NCI-H2196 (cell line): ENCODE results near the gene XPC.

Experiments
- DNase-seq: peaks from one replicate; lab custom pipeline; 2025; ENCODE audit not compliant: unreplicated experiment; lab: John Stamatoyannopoulos, UW

Gene XPC

DNA sequence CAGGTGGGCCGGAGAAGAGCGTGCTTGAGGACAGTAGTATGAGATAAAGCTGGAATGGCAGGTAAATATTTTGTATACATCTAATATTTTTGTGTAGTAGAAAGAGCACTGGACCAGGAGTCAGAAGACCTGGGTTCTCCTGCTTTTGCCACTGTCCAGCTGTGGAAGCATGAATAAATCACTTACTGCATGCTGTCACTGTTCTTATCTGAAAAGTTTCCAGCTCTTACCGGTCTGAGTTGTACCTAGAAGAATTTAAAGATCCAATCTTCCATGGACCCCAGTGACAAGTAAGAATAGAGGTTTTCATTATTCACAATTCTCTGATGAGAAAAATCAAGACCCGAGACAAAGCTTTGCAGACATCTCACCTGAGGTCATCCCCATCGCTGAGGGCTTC is 5.9 kb downstream of the XPC start:
- no peak for DNase-seq

DNA sequence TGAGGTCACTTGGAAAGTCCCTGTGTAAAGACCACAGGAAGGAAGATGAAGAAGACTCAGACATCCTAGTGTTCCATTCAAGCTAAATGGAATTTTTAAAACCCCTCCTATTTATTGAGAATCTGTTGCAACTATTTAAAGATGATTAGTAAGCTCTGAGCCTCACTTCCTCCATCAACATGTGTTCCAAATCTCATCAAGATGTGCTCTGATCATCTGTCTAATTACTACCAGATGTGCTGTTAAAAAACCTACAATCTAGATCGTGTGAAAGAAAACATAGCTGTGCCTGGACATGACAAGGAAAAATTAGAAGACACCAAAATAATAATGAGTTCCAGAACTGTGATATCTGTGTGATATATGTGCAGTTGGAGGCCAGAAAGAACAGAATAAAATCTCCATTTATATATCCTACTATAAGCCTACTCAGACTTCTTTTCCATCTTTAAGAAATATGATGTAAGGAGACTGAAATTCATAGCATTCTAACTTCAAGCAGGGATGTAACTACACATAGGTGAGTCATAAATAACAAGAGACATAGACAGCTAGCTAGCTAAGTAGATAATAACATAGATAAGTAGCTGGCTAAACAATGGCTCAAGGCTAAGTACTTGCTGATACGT is 7.8 kb downstream of the XPC start:
- no peak for DNase-seq

DNA sequence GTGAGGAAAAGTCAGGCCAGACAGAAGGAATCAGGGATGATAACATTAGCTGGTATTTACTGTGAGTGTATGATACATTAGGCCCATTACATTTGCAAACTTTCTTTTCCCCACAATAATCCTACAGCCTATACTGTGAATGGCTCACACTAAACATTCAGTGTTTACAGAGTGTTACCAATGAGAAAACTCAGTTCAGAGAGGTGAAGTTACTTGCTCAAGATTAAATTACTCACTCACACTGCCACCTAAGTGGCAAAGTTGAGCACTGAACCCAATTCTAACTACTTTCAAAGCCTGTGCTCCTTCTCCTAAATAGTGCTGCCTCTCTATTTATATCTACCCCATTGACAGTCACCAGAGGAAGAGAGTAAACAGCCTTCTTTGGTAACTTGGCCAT is 8.5 kb downstream of the XPC start:
- no peak for DNase-seq

DNA sequence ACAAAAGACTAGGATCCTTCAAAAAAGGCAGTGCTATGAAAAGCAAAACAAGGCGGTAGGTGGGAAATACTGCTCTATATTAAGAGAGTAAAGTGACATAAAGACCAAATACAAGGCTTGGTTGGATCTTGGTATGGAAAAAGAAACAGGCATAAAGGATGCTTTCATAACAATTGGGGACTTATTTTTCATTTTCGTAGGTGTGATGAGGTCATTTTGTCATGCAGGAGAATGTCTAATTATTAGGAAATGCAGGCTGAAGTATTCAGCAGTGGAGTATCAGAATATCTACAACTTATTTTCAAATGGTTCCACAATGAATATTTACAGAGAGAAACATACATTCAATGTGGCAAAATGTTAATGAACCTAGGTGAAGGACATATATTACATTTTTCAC is 9.0 kb downstream of the XPC start:
- DNase-seq: no peak

DNA sequence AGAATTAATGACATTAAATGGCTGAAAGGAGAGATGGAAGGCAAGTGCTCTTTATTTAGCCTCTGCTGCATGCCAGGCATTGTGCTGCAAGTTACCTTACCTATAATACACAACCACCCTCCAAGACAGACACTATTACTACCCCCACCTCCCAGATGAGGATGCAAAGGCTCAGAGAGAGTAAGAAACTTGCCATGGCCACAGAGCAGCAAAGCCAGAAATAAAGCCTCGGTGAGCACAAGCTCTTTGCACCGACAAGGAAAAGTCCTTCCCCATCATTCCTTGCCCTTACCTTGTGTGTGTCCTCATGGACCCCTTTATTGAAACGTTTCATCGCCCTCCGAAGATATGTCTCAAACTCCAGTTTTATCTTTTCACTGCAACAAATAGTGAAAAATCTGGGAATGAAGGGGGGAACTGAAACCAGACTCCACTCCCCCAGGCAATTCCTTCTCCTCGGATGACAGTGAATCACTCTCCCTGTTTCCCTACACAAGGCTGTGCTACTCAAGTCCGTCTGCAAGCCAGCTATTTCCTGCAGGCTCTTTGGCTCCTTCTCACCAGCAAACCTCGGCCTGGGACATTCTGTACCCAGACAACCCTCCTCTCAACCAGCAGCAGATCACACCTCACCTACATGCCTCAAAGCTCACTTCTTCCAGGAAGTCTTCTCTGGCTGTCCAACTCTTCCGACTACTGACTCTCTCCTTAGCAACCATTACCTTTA is 11.4 kb downstream of the XPC start:
- no peak for DNase-seq

DNA sequence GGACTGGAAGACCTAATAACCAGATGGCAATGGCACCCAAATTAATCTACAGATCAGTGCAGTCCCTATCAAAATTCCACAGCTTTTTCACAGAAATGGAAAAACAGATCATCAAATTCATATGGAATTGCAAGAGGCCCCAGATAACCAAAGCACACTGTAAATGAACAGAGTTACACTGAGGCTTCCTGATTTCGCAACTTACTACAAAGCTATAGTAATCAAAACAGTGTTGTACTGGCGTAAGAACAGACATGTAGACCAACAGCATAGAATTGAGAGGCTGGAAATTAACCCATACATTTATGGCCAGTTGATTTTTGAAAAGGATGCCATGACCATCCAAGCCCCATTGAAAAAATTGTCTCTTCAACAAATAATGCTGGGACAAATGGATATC is 16.2 kb downstream of the XPC start:
- no peak for DNase-seq

DNA sequence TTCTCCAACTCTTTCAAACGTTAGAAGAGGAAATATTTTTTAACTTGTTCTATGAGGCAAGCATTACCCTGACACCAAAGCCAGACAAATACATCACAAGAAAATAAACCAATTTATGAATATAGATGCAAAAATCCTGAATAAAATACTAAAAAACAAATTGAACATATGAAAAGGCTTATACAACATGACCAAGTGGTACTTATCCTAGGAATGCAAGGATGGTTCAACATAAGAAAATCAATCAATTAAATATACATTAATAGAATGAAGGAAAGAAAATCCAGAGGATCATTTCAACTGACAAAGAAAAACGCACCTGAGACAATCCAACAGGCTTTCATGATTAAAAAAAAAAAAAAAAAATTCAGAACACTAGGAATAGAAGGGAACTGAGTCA is 17.1 kb downstream of the XPC start:
- no peak for DNase-seq

DNA sequence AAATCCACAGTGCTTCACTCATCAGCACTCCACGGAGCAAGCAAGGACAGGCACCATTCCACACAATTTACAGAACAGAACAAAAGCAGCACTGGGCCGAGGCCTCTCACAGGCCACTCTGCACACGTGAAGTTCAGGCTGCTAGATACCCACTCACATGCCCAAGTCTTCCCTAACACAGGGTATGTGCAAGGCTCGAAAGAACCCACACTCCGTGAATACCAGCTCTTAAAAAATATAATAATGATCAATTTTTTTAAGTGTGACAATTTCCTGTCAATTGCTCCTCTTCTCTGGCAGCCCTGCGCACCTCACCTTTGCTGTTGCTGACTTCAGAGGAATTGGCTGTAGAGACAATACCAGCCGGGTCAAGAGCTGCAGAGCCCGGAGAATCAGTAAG is 19.0 kb downstream of the XPC start:
- DNase-seq: no peak

DNA sequence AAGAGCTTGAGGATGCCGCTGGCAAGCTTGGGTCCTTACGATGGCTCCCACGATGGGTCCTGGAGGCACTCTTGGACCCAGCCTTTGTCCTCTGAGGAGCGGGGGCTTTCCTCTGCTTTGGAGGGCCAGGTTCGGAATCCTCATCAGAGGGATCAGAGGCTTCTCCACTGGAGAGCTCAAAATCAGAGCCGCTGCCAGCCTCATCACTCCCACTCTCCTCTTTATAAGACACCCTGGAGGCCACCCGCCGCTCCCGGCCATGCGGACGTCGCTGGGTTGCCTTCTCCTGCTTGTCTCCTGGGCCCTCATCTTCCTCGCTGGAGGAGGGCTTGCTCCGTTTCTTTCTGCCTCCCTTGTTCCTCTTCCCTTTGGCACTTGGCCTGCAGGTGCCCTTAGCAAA is 20.0 kb downstream of the XPC start:
- DNase-seq: no peak

DNA sequence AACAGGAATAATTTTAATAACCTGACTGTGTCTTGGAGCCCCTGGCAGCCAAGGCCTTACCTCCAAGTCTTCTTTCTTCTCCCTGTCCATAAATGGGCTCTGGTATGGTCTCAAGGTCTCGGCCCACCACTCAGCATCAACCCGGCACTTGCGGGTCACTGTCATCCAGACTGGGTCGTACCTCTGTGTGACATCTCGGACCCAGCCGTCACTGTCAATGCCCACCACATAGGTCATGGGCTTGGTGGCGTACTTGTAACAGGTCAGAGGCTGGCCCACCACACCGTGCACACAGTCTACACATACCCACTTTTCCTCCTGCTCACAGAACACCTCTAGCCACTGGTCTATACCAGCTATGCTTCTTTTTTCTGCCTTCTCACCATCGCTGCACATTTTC is 20.4 kb downstream of the XPC start:
- DNase-seq: no peak

DNA sequence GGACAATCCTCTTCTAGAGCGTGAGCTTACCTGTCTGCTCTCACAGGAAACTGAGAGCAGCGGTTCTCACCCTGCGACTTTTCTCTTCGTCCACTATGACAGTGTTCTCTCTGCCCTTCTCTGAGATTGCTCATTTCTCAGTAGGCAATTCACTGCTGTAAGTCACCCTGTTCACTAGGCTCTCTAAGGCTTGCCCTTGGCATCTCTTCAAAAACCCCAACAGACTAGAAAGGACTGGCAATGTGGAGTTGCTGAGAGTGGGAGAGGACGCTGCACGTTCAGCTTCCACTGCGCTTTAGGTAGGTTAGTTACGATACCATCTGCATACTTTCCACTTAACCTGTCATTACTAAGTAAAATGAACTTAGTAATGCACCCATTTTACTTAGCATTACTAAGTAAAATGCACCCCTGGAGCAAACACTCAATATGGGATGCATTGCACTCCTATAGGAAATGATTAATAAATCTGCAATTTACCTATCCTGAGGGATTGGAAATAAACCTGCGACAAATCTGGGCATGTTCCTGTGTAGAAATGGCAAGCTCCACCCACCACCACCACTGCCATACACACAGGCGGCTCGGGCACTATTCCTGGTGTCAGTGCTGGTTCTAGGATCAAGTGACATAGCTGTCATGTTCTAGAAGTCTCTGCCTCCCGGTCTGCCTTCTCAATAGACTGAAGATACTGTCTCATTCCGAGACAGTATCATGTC is 21.4 kb downstream of the XPC start:
- DNase-seq: no peak

DNA sequence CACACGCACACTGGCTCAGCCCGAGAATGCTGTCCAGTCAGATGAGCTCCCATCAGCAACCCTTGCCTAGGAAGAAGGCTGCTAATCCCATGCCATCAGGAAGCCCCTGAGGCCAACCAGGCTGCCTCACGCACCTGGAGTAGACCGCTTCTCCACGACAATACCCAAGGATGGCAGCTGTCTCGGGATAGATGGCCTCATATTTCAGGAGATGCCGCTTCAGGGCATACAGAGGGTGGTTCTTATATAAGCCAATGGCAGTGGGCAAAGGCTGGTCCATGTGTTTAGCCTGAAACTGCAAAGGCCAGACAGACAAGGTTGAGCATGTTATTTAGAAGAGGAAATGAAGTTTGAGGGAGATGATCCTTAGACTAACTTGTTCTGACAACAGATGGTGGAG is 22.2 kb downstream of the XPC start:
- DNase-seq: no peak

DNA sequence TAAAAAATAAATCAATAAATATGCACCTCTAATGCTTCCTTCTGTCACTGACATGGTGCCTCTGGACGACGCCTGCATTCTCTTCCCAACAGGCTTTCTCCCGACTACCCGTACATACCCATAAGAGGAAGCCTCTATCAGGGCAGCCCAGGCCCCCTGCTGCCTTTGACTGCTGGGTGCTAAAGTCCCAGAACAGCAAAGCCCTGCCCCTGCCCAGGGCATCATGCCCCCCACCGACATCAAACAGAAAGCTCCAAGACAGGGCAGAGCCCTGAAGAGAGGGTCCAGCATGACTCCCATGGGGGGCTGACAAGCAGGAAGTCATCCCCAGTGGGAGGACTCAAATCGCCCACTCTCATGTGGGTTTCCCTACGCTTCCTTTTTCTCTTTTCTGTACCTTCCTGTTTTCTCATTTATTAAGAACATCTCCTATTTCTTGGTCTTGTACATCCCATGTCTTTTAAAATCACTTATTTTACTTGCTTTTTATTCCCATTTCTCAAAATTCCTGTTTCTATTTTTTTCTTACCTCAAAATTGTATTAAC is 23.4 kb downstream of the XPC start:
- DNase-seq: no peak

DNA sequence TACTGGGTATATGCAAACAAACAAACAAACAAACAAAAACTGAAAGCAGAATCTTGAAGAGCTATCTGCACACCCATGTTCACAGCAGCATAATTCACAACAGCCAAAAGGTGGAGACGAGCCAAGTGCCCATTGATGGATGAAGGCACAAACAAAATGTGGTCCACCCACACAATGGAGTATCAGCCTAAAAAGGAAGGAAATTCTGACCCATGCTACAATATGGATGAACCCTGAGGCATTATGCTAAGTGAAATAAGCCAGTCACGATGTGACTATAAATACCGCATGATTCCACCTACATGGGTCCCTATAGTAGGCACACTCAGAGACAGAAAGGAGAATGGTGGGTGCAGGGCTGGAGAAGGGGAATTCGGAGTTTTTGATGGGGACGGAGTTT is 24.1 kb downstream of the XPC start:
- no peak for DNase-seq

DNA sequence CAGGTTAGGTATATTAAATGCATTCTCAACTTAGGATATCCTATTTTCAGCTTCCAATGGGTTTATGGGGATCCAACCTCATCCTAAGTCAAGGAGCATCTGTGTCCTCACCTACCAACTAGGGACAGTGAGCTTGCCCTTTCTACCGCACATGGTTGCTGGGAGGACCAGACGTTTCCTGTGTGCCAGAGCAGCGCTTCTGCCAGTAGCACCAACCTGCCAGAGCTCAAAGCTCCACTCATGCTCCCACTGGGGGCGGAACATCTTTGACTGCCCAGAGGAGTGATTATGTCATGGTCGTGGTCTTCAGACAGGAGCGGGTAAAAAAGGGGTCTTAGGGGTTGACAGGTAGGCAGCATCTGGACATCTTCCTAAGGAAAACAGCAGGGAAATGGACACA is 24.7 kb downstream of the XPC start:
- no peak for DNase-seq

DNA sequence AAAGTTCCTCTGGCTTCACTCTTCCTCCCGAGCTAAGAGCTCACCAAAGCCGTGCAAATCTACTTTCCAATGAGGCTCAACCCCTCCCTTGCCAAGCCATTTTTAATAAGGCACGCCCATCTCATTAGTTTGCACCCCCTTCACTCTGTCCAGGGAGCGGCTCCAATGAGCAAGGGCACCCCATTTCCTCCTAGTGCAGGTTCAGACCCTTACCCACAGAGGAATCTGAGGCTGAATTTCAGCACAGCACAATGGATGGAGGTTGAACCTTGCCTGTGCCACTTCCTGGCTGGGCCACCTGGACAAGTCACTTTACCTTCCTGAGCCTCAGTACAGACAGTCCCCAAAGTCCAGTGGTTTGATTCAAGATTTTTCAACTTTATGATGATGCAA is 25.4 kb downstream of the XPC start:
- no peak for DNase-seq

DNA sequence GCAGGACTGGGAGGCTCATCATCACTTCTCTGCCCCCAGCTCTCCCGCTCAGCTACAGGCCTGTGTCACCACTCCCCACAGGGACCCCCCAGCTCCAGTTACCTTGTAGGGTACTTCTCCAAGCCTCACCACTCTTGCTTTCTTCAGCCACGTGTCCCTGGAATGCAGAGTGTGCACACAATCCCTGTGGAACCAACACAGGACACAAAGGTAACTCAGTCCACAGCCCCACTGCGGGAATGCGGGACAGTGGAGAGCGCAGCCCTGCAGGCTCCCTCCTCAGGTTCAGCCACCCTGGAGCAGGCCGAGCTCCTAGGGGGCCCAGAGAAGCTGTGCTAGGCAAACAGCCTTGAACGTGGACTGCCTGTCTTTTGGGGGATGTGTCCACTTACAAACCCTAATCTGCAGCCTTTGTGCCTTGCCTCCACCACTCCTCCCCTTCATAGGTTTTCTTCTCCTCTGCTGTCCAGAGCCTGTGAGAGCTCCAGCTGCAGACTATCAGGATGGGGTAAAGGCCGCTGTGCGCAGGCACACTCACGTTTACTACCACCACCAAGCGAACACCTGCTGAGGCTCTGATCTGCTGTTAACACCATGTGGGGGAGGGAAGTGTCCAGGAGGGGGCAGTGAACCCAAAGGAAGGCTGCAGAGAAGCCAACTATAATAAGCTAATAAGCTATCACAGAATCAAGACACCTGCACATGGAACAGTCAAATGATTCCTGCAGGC is 26.0 kb downstream of the XPC start:
- peak; percentile 6 for DNase-seq

DNA sequence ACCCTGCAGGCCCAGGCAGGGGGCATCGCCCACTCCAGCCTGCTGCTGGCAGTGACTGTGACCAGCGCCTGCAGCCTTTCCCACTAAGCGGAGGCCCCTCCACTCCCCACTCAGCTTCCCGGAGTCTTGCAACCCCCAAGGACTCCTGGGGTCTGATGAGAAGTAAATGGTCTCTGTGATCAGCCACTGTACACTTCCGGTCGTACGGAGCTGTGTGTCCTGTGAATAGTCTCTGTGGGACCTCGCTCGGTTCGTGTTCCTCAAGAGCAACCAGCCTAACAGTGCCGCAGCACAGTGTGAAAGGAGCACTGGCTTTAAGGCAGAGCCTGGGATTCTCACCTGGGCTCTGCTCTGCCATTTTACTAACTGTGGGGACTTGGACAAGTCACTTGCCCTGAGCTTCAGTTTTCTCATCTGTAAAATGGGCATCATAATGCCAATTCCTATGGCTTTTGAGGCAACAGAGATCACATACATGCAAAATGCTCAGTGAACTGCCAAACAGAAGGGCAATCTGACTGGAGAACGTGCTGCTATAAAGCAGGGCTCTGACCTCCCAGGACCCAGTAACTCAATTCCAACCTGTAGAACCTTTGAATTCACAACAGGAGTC is 26.8 kb downstream of the XPC start:
- DNase-seq: no peak

DNA sequence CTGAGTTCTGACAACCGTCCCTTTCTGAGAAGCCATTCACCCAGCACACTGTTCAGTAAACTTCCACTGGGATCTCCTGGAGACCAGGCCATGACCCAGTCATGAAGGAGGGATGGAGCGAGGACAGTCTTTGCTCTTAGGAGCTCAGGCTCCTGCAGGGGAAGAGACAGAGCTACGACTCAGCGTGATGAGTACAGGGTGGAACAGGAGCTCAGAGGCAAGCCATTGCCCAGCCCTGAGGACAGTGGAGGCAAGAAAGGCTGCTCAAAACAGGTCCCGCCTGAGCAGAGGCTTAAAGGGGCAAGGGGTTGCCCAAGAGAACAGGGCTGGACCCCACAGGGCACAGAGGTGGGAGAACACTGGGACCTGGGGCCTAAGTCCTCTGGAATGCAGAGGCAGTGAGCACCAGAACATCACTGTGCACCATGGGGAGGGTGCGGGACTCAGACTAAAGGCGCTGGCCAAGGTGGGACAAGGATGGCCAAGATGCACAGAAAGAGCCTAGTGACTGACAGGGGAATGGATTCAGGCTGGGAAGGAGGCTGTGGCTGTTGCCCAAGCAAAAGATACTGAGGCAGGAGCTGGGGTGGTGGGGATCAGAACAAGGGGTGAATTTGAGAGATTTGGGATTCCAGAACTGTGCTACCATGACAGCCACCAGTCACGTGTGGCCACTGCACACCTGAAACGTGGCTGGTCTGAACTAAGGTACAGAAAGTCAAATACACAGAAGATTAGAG is 27.7 kb downstream of the XPC start:
- DNase-seq: no peak

DNA sequence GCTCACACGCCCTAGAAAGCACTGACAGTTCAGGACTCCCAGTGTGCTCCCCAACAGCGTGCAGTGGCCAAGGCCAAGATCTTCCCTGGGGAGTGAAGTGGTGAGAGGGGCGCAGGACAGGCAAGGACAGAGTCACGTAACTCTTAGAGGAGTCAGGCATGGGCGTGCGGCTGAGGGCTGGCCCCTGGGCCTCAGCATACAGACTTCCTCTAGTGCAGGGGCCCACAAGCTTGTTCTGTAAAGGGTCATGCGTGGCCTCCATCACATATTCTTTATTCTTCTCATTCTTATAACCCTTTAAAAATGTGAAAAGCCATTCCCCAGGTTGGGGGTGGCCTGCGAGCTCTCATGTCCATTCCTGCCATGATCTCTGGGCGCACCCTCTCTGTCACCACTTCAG is 28.3 kb downstream of the XPC start:
- no peak for DNase-seq
